Omental fat pad (tissue), 4 donors: Measurements from ENCODE around the gene TRPV4. TPM values are rescaled to one million over a fixed set of nuclear protein-coding genes. Genes with fewer than 3 reads are reported as not detected.

Experiments
- ATAC-seq: fragments of 150-250 bp; one replicate; pipeline ENCODE4 v1.9.1; 2016; ENCODE audit warnings: mild to moderate bottlenecking, moderate library complexity; ENCODE audit not compliant: low FRiP score
- DNase-seq: peaks from one replicate; pipeline ENCODE4 v3.0.0-alpha.2; 2019; ENCODE audit warnings: low spot score
- CTCF ChIP-seq, 3 donors: fragments of 450-650 bp; IDR thresholded peaks; one replicate each; pipeline ENCODE4 v1.5.1; 2016 to 2017; ENCODE audit warnings: antibody characterized with exemption in 3 of 3, mild to moderate bottlenecking in 3 of 3, moderate library complexity in 2 of 3
- total RNA-seq, 4 donors: library from RNA; depleted of rRNA; stranded (reverse); fragments of >200 nt; gene quantifications; one replicate each; pipeline ENCODE4 v1.1.0, GENCODE V29; 2016

TRPV4 gene
- total RNA-seq, 4 donors from 2014 or later: 1.2 to 2.4 (median 1.6) TPM

DNA sequence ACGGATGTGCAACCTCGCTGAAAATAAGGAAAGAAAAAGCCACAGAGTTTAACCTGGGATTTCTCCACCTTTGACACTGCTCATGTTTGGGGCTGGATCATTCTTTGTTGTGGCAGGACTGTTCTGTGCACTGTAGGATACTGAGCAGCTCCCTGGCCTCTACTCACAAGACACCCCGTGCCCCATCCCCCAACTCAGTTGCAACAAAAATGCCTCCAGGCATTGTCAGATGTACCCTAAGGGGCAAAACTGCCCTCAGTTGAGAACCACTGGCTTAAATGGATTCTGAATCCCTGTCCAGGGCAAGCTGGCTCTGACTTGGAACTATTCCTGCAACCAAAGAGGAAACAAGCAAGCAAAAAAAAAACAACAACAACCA is 45.0 kb upstream of the TRPV4 start:
- no peak for ATAC-seq
- no peak for DNase-seq
- no peak for TF ChIP-seq CTCF (IDR thresholded peaks at IDR 0.05)

- TF ChIP-seq CTCF (IDR thresholded peaks at IDR 0.05): no peak
- no peak for DNase-seq
- ATAC-seq: no peak
These were observed 44.5 kb upstream of the TRPV4 start for GRCh38 chr12:109877504-109878246.

DNA sequence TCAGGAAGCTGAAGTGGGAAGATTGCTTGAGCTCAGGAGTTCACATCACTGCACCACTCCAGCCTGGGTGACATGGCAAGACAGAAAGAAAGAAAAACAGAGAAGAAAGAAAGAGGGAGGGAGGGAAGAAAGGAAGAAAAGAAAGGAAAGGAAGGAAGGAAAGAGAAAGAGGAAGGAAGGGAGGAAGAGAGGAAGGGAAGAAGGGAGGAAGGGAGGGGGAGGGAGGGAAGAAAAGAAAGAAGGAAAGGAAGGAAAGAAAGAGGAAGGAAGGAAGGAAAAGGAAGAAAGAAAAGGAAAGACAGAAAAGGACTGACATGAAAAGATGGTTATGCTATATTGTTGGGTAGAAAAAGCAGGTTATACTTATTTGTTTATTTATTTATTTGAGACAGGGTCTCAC is 43.2 kb upstream of the TRPV4 start:
- ATAC-seq (no peak), DNase-seq (no peak)
- no peak for TF ChIP-seq CTCF (IDR thresholded peaks at IDR 0.05)

DNA sequence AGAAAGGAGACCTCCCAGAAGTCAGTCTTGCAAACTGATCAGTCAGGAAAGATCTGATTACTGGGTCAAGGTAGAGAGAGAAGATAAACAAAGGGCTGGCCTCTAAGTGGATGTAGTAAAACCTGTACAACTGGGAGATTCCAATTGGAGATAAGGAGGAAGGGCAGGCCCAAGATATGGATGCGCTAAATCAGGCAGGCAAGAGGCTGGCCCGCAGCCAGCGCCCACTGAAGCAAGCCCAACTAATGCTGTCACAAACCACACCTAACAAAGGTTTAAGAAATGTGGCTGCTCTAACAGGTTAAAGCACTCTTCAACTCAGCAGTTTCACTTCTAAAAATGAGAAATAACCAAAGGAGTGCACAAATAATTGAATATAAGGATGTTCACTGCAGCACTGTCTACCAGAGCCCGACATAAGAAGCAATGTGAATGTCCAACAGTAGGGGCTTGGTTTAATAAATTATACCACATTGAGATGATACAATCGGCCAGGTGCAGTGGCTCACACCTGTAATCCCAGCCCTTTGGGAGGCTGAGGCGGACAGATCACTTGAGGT is 42.5 kb upstream of the TRPV4 start:
- DNase-seq (no peak), ATAC-seq (no peak)
- TF ChIP-seq CTCF (IDR thresholded peaks at IDR 0.05): no peak

DNA sequence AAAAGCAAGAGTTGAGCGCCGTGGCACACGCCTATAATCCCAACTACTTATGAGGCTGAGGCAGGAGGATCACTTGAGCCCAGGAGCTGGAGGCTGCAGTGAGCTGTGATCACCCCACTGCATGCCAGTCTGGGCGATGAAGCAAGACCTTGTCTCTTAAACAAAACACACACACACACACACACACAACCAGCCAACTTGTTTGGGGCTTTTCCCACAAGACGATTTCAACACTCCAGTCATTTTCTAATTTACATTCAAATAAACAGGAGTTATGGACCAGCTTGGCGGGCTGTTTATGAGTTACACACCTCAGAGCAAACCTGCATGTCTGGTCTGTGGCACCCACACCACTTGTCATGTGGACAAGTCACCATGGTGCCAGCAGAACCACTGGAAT is 40.5 kb upstream of the TRPV4 start:
- TF ChIP-seq CTCF (IDR thresholded peaks at IDR 0.05): no peak
- no peak for ATAC-seq
- DNase-seq: no peak

GRCh38 chr12:109871668-109872314 is 38.6 kb upstream of the TRPV4 start:
- no peak for ATAC-seq
- no peak for TF ChIP-seq CTCF (IDR thresholded peaks at IDR 0.05)
- DNase-seq: no peak

DNA sequence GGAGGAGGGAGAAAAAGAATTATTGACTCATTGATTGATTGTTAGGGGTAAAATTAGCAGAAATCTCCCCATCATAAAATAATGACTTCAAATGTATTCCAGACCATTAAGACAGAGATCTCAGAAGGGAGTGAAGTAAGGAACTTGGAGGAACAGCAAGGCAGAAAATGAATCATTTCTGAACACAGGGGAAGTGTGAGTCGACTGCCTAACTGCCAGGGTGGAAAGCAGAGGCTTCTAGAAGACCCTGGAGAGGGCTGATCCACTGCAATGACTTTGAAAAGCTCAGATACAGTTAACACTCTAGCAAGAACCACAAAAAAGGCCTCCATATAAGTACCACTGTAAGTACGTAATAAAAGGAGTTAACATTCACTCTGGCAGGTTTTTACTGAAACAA is 37.5 kb upstream of the TRPV4 start:
- DNase-seq (no peak), ATAC-seq (no peak)
- TF ChIP-seq CTCF (IDR thresholded peaks at IDR 0.05): no peak
